Calu3 (cell line): ENCODE data around the gene PIK3R6. TPM values are rescaled to one million over a fixed set of nuclear protein-coding genes. Genes with fewer than 3 reads are reported as not detected.

Experiments used
- BruUV-seq: library from RNA; stranded (reverse); fragments of 400-500 nt; replicated peaks from 2 replicates; lab custom pipeline; 2021; lab: Mats Ljungman, UMichigan
- CTCF ChIA-PET: fragments of 300-600 bp; sonication (Branson Sonifier 250); formaldehyde crosslinking; loops from one replicate; lab custom pipeline; 2022; ENCODE audit warnings: antibody characterized with exemption; lab: Charles Lee
- DNase-seq: peaks from one replicate; pipeline ENCODE4 v3.0.0; 2022
- H3K27ac Mint-ChIP-seq: one replicate; pipeline ENCODE4 v1.8.0; 2022; ENCODE audit warnings: mixed read lengths; ENCODE audit not compliant: unreplicated experiment
- H3K27me3 Mint-ChIP-seq: one replicate; pipeline ENCODE4 v1.8.0; 2022; ENCODE audit warnings: mixed read lengths; ENCODE audit not compliant: unreplicated experiment
- H3K36me3 Mint-ChIP-seq: one replicate; pipeline ENCODE4 v1.8.0; 2022; ENCODE audit warnings: mild to moderate bottlenecking, moderate library complexity, mixed read lengths; ENCODE audit not compliant: insufficient read depth, unreplicated experiment
- H3K4me1 Mint-ChIP-seq: one replicate; pipeline ENCODE4 v1.8.0; 2022; ENCODE audit warnings: mild to moderate bottlenecking, low read depth, mixed read lengths; ENCODE audit not compliant: unreplicated experiment
- H3K4me3 Mint-ChIP-seq: one replicate; pipeline ENCODE4 v1.8.0; 2022; ENCODE audit warnings: mild to moderate bottlenecking, low read depth, moderate library complexity, mixed read lengths; ENCODE audit not compliant: unreplicated experiment
- H3K9me3 Mint-ChIP-seq: one replicate; pipeline ENCODE4 v1.8.0; 2022; ENCODE audit warnings: low read depth, mixed read lengths; ENCODE audit not compliant: unreplicated experiment
- CTCF ChIP-seq: fragments of 200-600 bp; IDR thresholded peaks from one replicate; pipeline ENCODE4 v1.8.0; 2022; ENCODE audit warnings: antibody characterized with exemption; ENCODE audit not compliant: unreplicated experiment
- intact Hi-C: fragments of 100-400 bp; cut with micrococcal nuclease; formaldehyde crosslinking; loops from one replicate; pipeline ENCODE4 v1.10.0; 2022; ENCODE audit not compliant: unreplicated experiment
- total RNA-seq: library from RNA; stranded (reverse); gene quantifications from 2 replicates; pipeline ENCODE4 v1.2.3, GENCODE V29; 2022

Gene PIK3R6
- total RNA-seq, 1 experiment from 2014 or later = not detected

GRCh38 chr17:8797621-8798175, 69.8 kb downstream of the PIK3R6 start:
- intact Hi-C loops = loop anchor here (2.0 kb wide), 1 partner anchor 97 kb away; no protein-coding TSS in a partner anchor
- Mint-ChIP-seq H3K36me3 (no peaks in the 10 kb centered on the region), H3K4me1 (no peaks in the 10 kb centered on the region), H3K27me3 (no peaks in the 10 kb centered on the region), H3K9me3 (no peaks in the 10 kb centered on the region), H3K4me3 (no peak overlapping the region), H3K27ac (no peak overlapping the region)
- CTCF ChIA-PET = no interaction called here
- no peak for TF ChIP-seq CTCF
- BruUV-seq = no TSS peak
- no peak for DNase-seq

GRCh38 chr17:8794636-8795035, 72.8 kb downstream of the PIK3R6 start:
- no peaks in the 10 kb centered on the region for H3K36me3 Mint-ChIP-seq
- no peaks in the 10 kb centered on the region for H3K9me3 Mint-ChIP-seq
- no TSS peak for BruUV-seq
- H3K4me1 Mint-ChIP-seq = no peaks in the 10 kb centered on the region
- CTCF ChIA-PET = no interaction called here
- H3K27ac Mint-ChIP-seq = no peak overlapping the region
- TF ChIP-seq CTCF = no peak
- H3K27me3 Mint-ChIP-seq = peaks cover 8% of the 10 kb centered on the region
- intact Hi-C loops = no loop called here
- no peak for DNase-seq
- H3K4me3 Mint-ChIP-seq = no peak overlapping the region

- Mint-ChIP-seq H3K4me3 (no peak overlapping the region), H3K4me1 (no peaks in the 10 kb centered on the region), H3K36me3 (no peaks in the 10 kb centered on the region), H3K9me3 (no peaks in the 10 kb centered on the region), H3K27me3 (peaks cover 18% of the 10 kb centered on the region), H3K27ac (no peak overlapping the region)
- CTCF ChIA-PET = no interaction called here
- DNase-seq = no peak
- BruUV-seq = no TSS peak
- TF ChIP-seq CTCF = no peak
- intact Hi-C loops = no loop called here
Observed at GRCh38 chr17:8793649-8794048, 73.8 kb downstream of the PIK3R6 start.

- Mint-ChIP-seq H3K36me3 (no peaks in the 10 kb centered on the region), H3K27me3 (peaks cover 28% of the 10 kb centered on the region), H3K9me3 (no peaks in the 10 kb centered on the region), H3K4me3 (no peak overlapping the region), H3K27ac (no peak overlapping the region), H3K4me1 (no peaks in the 10 kb centered on the region)
- no peak for TF ChIP-seq CTCF
- BruUV-seq = no TSS peak
- DNase-seq = no peak
- CTCF ChIA-PET = no interaction called here
- intact Hi-C loops = no loop called here
Observed at GRCh38 chr17:8792646-8793045, 74.8 kb downstream of the PIK3R6 start.
